Activated gamma-delta T cell treated with anti-CD3 and anti-CD28 coated beads, Interleukin-2, amount 50 U/mL, for 16 hours (primary cell): Measurements from ENCODE around the gene ATP5MG.

Experiments used
- DNase-seq: peaks from one replicate; pipeline ENCODE4 v3.0.0-alpha.2; 2020; ENCODE audit warnings: low read depth

ATP5MG gene

DNA sequence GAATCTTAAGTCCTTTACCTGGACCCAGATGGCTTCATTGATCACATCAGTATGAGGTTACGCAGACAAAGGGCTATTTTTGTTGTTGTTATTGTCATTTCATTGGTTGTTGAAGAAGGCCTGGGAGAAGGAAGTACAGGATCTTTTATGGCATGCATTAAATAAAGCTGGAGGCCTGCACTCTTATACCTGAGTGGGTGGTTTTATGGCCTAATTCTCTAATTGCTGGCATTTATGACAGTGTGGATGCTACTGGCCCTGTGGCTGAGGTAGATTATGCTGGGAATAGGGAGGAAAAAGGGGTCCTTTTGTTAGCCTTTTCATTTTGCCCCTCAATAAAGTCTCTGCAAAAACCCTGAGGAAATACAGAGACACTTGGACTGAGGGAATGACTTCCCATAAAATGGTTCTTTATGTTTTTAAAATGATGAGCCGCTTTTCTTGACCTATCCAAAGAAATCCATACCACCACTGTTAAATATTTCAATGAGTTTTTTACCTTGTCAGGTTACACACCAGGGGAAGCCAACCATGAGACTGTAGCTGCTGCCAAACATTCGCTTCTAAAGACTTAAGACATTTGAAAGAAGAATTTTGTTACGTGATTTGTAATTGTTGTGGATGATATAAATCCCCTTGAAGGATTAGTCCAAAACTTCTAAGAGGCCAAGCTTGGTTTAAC, 41.6 kb downstream of the ATP5MG start:
- DNase-seq: no peak

GRCh38 chr11:118443590-118444218, 42.3 kb downstream of the ATP5MG start:
- DNase-seq: no peak

- DNase-seq: no peak
Measured at GRCh38 chr11:118447423-118447822, 46.0 kb downstream of the ATP5MG start.

DNA sequence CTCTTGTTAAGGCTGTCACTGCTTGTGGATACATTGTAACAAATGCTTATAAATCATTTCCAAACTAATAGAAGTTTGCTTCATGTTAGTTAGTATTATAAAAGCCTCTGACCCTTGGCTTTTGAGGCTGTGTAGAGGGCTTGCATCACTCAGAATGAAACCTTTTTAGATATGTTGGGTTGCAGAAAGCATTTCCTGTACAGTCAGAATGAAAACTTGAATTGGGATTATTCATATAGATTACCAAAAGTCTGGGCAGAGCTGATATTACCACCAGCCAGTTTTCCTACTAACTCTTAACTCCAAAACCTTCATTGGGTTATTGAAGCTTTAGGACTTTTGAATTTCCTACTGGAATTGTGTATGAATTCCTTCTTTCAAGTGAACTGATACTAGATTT, 46.9 kb downstream of the ATP5MG start:
- DNase-seq: no peak

GRCh38 chr11:118449316-118449918, 48.0 kb downstream of the ATP5MG start:
- DNase-seq: no peak

GRCh38 chr11:118450451-118450850, 49.0 kb downstream of the ATP5MG start:
- no peak for DNase-seq
